NCI-H1105 treated with DMSO at 0.1 percent for 48 hours (cell line): ENCODE measurements around the gene SCTR.
"Not testable (repeated sequence)": the region's sequence is repeated elsewhere in the genome, so short reads cannot be mapped to it uniquely, and the experiment has no call there.

Source experiments
- DNase-seq: peaks from one replicate; lab custom pipeline; 2025; lab: John Stamatoyannopoulos, UW

Gene SCTR

GRCh38 chr2:119408221-119408619 is 116.1 kb downstream of the SCTR start:
- no peak for DNase-seq

- DNase-seq, result peak; percentile 62
These were observed 116.7 kb downstream of the SCTR start for GRCh38 chr2:119407430-119408220.

GRCh38 chr2:119405151-119405550 is 119.1 kb downstream of the SCTR start:
- no peak for DNase-seq

GRCh38 chr2:119403618-119404017 is 120.7 kb downstream of the SCTR start:
- not testable (repeated sequence) for DNase-seq

- DNase-seq, result no peak
These were observed 121.4 kb downstream of the SCTR start for GRCh38 chr2:119402645-119403560.

GRCh38 chr2:119402106-119402505 is 122.2 kb downstream of the SCTR start:
- no peak for DNase-seq

GRCh38 chr2:119397196-119397595 is 127.1 kb downstream of the SCTR start:
- DNase-seq, result no peak

- no peak for DNase-seq
These were observed 130.1 kb downstream of the SCTR start for GRCh38 chr2:119393971-119394748.
